Fibroblast of peridontal ligament (primary cell): ENCODE data around the gene SNX7.
A peak's percentile ranks its signal among the peaks of the same experiment; 100 is the strongest.

Experiments
- DNase-seq: peaks from one replicate; pipeline ENCODE4 v3.0.0-alpha.2; 2010; ENCODE audit errors: extremely low read depth

SNX7 gene

GRCh38 chr1:98766255-98766654, 104.7 kb downstream of the SNX7 start:
- no peak for DNase-seq

- peak; percentile 8 for DNase-seq
Observed at GRCh38 chr1:98769162-98769561, 107.6 kb downstream of the SNX7 start.

GRCh38 chr1:98781906-98782305, 120.4 kb downstream of the SNX7 start:
- no peak for DNase-seq

- DNase-seq, result no peak
Observed at GRCh38 chr1:98783821-98784220, 122.3 kb downstream of the SNX7 start.

GRCh38 chr1:98791498-98791897, 130.0 kb downstream of the SNX7 start:
- DNase-seq, result no peak

- DNase-seq, result peak; percentile 58
Observed at GRCh38 chr1:98792123-98792522, 130.6 kb downstream of the SNX7 start.

- no peak for DNase-seq
Observed at GRCh38 chr1:98793136-98793535, 131.6 kb downstream of the SNX7 start.

- peak; percentile 80 for DNase-seq
Observed at GRCh38 chr1:98794196-98794886, 132.8 kb downstream of the SNX7 start.

- no peak for DNase-seq
Observed at GRCh38 chr1:98796049-98796448, 134.5 kb downstream of the SNX7 start.

GRCh38 chr1:98797506-98797905, 136.0 kb downstream of the SNX7 start:
- DNase-seq, result no peak
